ENCODE measurements around the gene TNRC18. TPM values are rescaled to one million over a fixed set of nuclear protein-coding genes. Genes with fewer than 3 reads are reported as not detected.

TNRC18 gene
- total RNA-seq, 2 experiments from 2014 or later, result 43.8 to 44.2 TPM

GRCh38 chr7:5382281-5382892, 41.2 kb downstream of the TNRC18 start:
- ATAC-seq, result peak; percentile 24
- Mint-ChIP-seq H3K4me3 (no peak overlapping the region), H3K27me3 (no peaks in the 10 kb centered on the region), H3K36me3 (ENCODE audit: low read depth) (peaks cover 12% of the 10 kb centered on the region), H3K4me1 (ENCODE audit: low read depth) (peaks cover 26% of the 10 kb centered on the region), H3K9me3 (no peaks in the 10 kb centered on the region), H3K27ac (no peak overlapping the region)
- TF ChIP-seq CTCF (IDR thresholded peaks at IDR 0.05), result no peak
- DNase-seq, result no peak
- POLR2A ChIA-PET, result interaction anchor here (0.8 to 1.5 kb wide), 2 partner anchors 11 to 14 kb away, joined by 3 to 5 read pairs; no protein-coding TSS in a partner anchor
- intact Hi-C loops (cut with micrococcal nuclease), result no loop called here
- CTCF ChIA-PET, result interaction anchor here (1.1 to 3.5 kb wide), 2 partner anchors 14 to 17 kb away, joined by 3 to 10 read pairs; no protein-coding TSS in a partner anchor

DNA sequence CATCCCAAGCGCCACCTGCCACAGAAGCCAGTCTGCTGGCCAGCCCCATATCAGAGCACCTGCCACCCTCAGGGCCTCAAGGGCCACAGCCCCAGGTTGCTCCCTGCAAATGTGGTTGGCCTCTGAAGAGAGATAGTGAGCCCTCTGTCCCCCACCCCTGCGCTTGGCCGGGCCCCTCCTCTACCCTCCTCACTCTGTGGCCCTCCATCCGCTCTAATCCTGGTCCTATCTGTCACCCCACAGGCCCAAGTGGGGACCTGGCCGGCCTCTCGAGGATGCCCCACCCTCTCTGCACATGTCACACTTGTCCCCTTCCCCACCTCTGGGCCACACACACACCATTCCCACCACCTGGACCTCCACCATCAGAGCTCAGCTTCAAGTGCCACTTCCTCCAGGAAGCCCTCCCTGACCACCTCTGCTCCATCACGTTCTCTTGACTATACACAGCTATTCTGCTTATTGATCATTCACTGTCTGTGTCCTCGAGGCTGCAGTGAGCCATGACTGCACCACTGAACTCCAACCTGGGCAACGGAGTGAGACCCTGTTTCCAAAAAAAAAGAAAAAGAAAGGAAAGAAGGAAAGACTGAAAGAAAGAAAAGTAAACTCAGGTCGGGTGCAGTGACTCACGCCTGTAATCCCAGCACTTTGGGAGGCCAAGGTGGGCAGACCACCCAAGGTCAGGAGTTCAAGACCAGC, 42.4 kb downstream of the TNRC18 start:
- DNase-seq, result no peak
- CTCF ChIA-PET, result interaction anchor here (1.3 to 3.5 kb wide), 2 partner anchors 15 to 141 kb away, joined by 4 to 10 read pairs; no protein-coding TSS in a partner anchor
- no peak overlapping the region for H3K27ac Mint-ChIP-seq

GRCh38 chr7:5380350-5381070, 43.1 kb downstream of the TNRC18 start:
- Mint-ChIP-seq H3K27me3 (no peaks in the 10 kb centered on the region), H3K36me3 (ENCODE audit: low read depth) (peaks cover 5% of the 10 kb centered on the region), H3K27ac (no peak overlapping the region), H3K9me3 (no peaks in the 10 kb centered on the region), H3K4me1 (ENCODE audit: low read depth) (peaks cover 25% of the 10 kb centered on the region), H3K4me3 (no peak overlapping the region)
- DNase-seq (no peak), ATAC-seq (no peak)
- no peak for TF ChIP-seq CTCF (IDR thresholded peaks at IDR 0.05)
- POLR2A ChIA-PET, result no interaction called here
- intact Hi-C loops (cut with micrococcal nuclease), result no loop called here
- CTCF ChIA-PET, result interaction anchor here (0.8 to 3.5 kb wide), 4 partner anchors 15 to 140 kb away, joined by 3 to 10 read pairs (median 4); no protein-coding TSS in a partner anchor

More for the DNA sequence above, 42.4 kb downstream of the TNRC18 start:
- intact Hi-C loops (cut with micrococcal nuclease), result no loop called here
- H3K4me3 Mint-ChIP-seq, result no peak overlapping the region
- no peak for ATAC-seq
- H3K36me3 Mint-ChIP-seq (ENCODE audit: low read depth), result peaks cover 7% of the 10 kb centered on the region
- TF ChIP-seq CTCF (IDR thresholded peaks at IDR 0.05), result no peak
- no peaks in the 10 kb centered on the region for H3K9me3 Mint-ChIP-seq
- no peaks in the 10 kb centered on the region for H3K27me3 Mint-ChIP-seq
- POLR2A ChIA-PET, result no interaction called here
- H3K4me1 Mint-ChIP-seq (ENCODE audit: low read depth), result peaks cover 25% of the 10 kb centered on the region

GRCh38 chr7:5379546-5379945, 44.1 kb downstream of the TNRC18 start:
- Mint-ChIP-seq H3K27me3 (no peaks in the 10 kb centered on the region), H3K4me1 (ENCODE audit: low read depth) (peaks cover 21% of the 10 kb centered on the region), H3K9me3 (no peaks in the 10 kb centered on the region), H3K36me3 (ENCODE audit: low read depth) (peaks cover 4% of the 10 kb centered on the region), H3K27ac (no peak overlapping the region), H3K4me3 (no peak overlapping the region)
- intact Hi-C loops (cut with micrococcal nuclease), result no loop called here
- TF ChIP-seq CTCF (IDR thresholded peaks at IDR 0.05), result no peak
- ChIA-PET CTCF (interaction anchor here (0.6 to 1.3 kb wide), 4 partner anchors 13 to 139 kb away, joined by 3 to 4 read pairs (median 3); no protein-coding TSS in a partner anchor), POLR2A (interaction anchor here (0.6 kb wide), 1 partner anchor 448 kb away, joined by 5 read pairs; no protein-coding TSS in a partner anchor)
- ATAC-seq, result no peak
- no peak for DNase-seq
